ENCODE results near the gene R3HDM4. TPM values are rescaled to one million over a fixed set of nuclear protein-coding genes. Genes with fewer than 3 reads are reported as not detected.

Gene R3HDM4
- total RNA-seq, 1 donor from 2014 or later, result 63.1 TPM

- TF ChIP-seq CTCF (IDR thresholded peaks at IDR 0.05; ENCODE audit: unreplicated experiment), result no peak
- no peak for DNase-seq (ENCODE audit: low spot score, unreplicated experiment)
- peaks cover 2% of the 10 kb centered on the region for H3K27me3 Mint-ChIP-seq
- no peak overlapping the region for H3K4me3 Mint-ChIP-seq (ENCODE audit: low read depth)
- H3K4me1 Mint-ChIP-seq (ENCODE audit: low read depth), result peaks cover 1% of the 10 kb centered on the region
- peaks cover 18% of the 10 kb centered on the region for H3K36me3 Mint-ChIP-seq (ENCODE audit: insufficient read depth)
- no peak overlapping the region for H3K27ac Mint-ChIP-seq
- no peaks in the 10 kb centered on the region for H3K9me3 Mint-ChIP-seq (ENCODE audit: low read depth)
Observed at GRCh38 chr19:868458-869244, 44.4 kb downstream of the R3HDM4 start.

- no peak for TF ChIP-seq CTCF (IDR thresholded peaks at IDR 0.05; ENCODE audit: unreplicated experiment)
- no peak for DNase-seq (ENCODE audit: low spot score, unreplicated experiment)
- H3K9me3 Mint-ChIP-seq (ENCODE audit: low read depth), result no peaks in the 10 kb centered on the region
- H3K27me3 Mint-ChIP-seq, result peaks cover 5% of the 10 kb centered on the region
- no peak overlapping the region for H3K27ac Mint-ChIP-seq
- peaks cover 1% of the 10 kb centered on the region for H3K4me1 Mint-ChIP-seq (ENCODE audit: low read depth)
- peaks cover 18% of the 10 kb centered on the region for H3K36me3 Mint-ChIP-seq (ENCODE audit: insufficient read depth)
- H3K4me3 Mint-ChIP-seq (ENCODE audit: low read depth), result no peak overlapping the region
Observed at GRCh38 chr19:867855-868457, 45.1 kb downstream of the R3HDM4 start.

- TF ChIP-seq CTCF (IDR thresholded peaks at IDR 0.05; ENCODE audit: unreplicated experiment), result no peak
- Mint-ChIP-seq H3K36me3 (ENCODE audit: insufficient read depth) (peaks cover 18% of the 10 kb centered on the region), H3K4me3 (ENCODE audit: low read depth) (no peak overlapping the region), H3K4me1 (ENCODE audit: low read depth) (peaks cover 1% of the 10 kb centered on the region), H3K27me3 (peaks cover 11% of the 10 kb centered on the region), H3K9me3 (ENCODE audit: low read depth) (no peaks in the 10 kb centered on the region), H3K27ac (no peak overlapping the region)
- DNase-seq (ENCODE audit: low spot score, unreplicated experiment), result no peak
Observed at GRCh38 chr19:867301-867793, 45.7 kb downstream of the R3HDM4 start.

GRCh38 chr19:866769-867300 lies 46.2 kb downstream of the R3HDM4 start:
- TF ChIP-seq CTCF (IDR thresholded peaks at IDR 0.05; ENCODE audit: unreplicated experiment), result no peak
- no peak overlapping the region for H3K27ac Mint-ChIP-seq
- H3K27me3 Mint-ChIP-seq, result peaks cover 11% of the 10 kb centered on the region
- DNase-seq (ENCODE audit: low spot score, unreplicated experiment), result no peak
- peaks cover 1% of the 10 kb centered on the region for H3K4me1 Mint-ChIP-seq (ENCODE audit: low read depth)
- H3K36me3 Mint-ChIP-seq (ENCODE audit: insufficient read depth), result peaks cover 18% of the 10 kb centered on the region
- H3K9me3 Mint-ChIP-seq (ENCODE audit: low read depth), result no peaks in the 10 kb centered on the region
- no peak overlapping the region for H3K4me3 Mint-ChIP-seq (ENCODE audit: low read depth)

- DNase-seq (ENCODE audit: low spot score, unreplicated experiment), result no peak
- Mint-ChIP-seq H3K4me1 (ENCODE audit: low read depth) (no peaks in the 10 kb centered on the region), H3K27me3 (peaks cover 21% of the 10 kb centered on the region), H3K4me3 (ENCODE audit: low read depth) (no peak overlapping the region), H3K36me3 (ENCODE audit: insufficient read depth) (peaks cover 8% of the 10 kb centered on the region), H3K27ac (peak overlapping the region; percentile 73), H3K9me3 (ENCODE audit: low read depth) (no peaks in the 10 kb centered on the region)
- TF ChIP-seq CTCF (IDR thresholded peaks at IDR 0.05; ENCODE audit: unreplicated experiment), result no peak
Observed at GRCh38 chr19:863315-863620, 49.8 kb downstream of the R3HDM4 start.
